HG02763 (cell line): Measurements from ENCODE around the gene STK11.
"Not testable (repeated sequence)": the region's sequence is repeated elsewhere in the genome, so short reads cannot be mapped to it uniquely, and the experiment has no call there.

Experiments
- ATAC-seq: cut with Tn5 transposase; IDR thresholded peaks from one replicate; pipeline ENCODE4 v1.9.1; 2021; ENCODE audit warnings: mild to moderate bottlenecking, moderate library complexity; ENCODE audit not compliant: unreplicated experiment

STK11 gene

GRCh38 chr19:1206150-1206863, 729 bp downstream of the STK11 start:
- ATAC-seq: peak; percentile 6

GRCh38 chr19:1206864-1207450, 1.4 kb downstream of the STK11 start:
- ATAC-seq: no peak

- ATAC-seq: not testable (repeated sequence)
These were observed 3.3 kb downstream of the STK11 start for GRCh38 chr19:1208830-1209229.

- no peak for ATAC-seq
These were observed 4.6 kb downstream of the STK11 start for GRCh38 chr19:1210227-1210538.

GRCh38 chr19:1211494-1212234, 6.1 kb downstream of the STK11 start:
- no peak for ATAC-seq

GRCh38 chr19:1213391-1214286, 8.1 kb downstream of the STK11 start:
- no peak for ATAC-seq

GRCh38 chr19:1214299-1214861, 8.8 kb downstream of the STK11 start:
- no peak for ATAC-seq

- ATAC-seq: no peak
These were observed 9.5 kb downstream of the STK11 start for GRCh38 chr19:1214862-1215731.

- no peak for ATAC-seq
These were observed 11.2 kb downstream of the STK11 start for GRCh38 chr19:1216756-1217155.

GRCh38 chr19:1217366-1217765, 11.8 kb downstream of the STK11 start:
- ATAC-seq: no peak

- no peak for ATAC-seq
These were observed 13.4 kb downstream of the STK11 start for GRCh38 chr19:1218751-1219567.

- ATAC-seq: no peak
These were observed 14.4 kb downstream of the STK11 start for GRCh38 chr19:1219786-1220476.

- ATAC-seq: no peak
These were observed 14.9 kb downstream of the STK11 start for GRCh38 chr19:1220477-1220930.

- ATAC-seq: no peak
These were observed 15.7 kb downstream of the STK11 start for GRCh38 chr19:1220976-1221903.

- ATAC-seq: no peak
These were observed 16.3 kb downstream of the STK11 start for GRCh38 chr19:1221904-1222255.

GRCh38 chr19:1222394-1222793, 16.8 kb downstream of the STK11 start:
- ATAC-seq: no peak
